Measurements from ENCODE around the gene MOB3C. TPM values are rescaled to one million over a fixed set of nuclear protein-coding genes. Genes with fewer than 3 reads are reported as not detected.

The MOB3C gene
- total RNA-seq, 1 donor from 2014 or later = 11.2 TPM

DNA sequence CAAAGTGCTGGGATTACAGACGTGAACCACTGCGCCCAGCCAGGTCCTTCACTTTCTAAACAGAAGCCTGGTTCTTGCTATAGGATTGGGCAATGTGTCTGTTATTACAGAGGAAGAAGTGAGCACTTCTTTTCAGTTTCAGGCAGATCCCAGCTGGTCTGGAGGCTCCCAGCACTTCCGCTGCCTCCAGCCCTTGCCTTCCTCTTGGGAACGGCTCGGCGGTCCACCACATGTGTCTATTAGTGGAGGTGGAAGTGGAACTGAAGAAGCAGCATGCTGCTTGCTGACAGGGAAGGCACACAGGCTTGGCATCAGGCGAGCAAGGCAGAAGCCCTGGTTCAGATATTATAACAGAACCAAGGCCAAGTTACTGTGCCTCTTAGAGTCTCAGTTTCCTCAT lies 29.5 kb downstream of the MOB3C start:
- peak; percentile 64 for DNase-seq

DNA sequence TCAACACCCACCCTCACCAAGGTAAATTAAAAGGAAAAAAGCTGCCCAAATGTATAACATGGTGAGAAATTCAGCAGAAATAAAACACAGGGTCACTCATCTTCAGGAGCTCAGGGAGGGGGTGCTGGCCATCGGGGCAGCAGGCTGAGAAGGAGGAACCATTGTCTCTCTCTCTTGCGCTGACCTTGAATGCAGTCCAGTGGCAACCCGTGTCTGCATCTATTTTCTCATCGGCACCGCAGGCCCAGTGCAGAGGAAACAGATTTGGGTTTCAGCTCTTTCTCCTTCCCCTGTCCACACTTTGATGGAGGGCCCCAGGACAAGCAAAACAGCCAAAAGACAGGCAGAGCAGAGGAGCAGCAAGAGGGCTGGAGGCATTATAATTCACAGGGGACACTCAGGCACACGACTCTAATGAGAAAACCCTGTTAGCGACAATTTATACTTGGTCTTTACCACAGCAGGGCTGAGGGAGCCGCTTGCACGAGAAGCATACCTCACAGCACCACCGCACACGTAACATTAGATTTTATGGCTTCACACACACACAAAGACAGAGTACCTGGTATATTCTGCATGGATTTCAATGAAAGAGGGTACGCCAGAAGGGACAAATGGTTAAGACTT lies 31.2 kb downstream of the MOB3C start:
- DNase-seq (no peak), ATAC-seq (no peak)
- intact Hi-C loops (cut with micrococcal nuclease) = no loop called here

More for the DNA sequence above, 29.5 kb downstream of the MOB3C start:
- intact Hi-C loops (cut with micrococcal nuclease) = no loop called here
- peak; percentile 83 for ATAC-seq

GRCh38 chr1:46583494-46583893 lies 33.1 kb downstream of the MOB3C start:
- intact Hi-C loops (cut with micrococcal nuclease) = no loop called here
- ATAC-seq = no peak
- no peak for DNase-seq

DNA sequence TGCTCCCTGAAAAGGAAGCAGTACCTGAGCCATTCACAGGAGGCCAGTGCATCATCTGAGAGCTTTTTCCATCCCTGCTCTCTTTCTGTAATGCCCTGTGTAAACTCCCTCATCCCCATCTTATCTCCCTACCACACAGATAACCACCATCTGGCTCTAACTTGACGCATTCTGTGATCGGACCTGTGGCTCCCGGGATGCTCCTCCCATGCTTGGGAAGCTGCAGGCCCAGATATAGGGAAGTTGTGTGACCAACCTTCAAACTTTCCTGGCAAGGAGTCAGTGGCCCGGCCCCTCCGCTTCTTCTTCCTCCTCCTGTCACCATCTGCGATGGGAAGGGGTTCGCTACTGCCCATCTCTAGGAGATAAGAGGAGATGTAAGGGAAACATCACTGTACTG lies 33.6 kb downstream of the MOB3C start:
- intact Hi-C loops (cut with micrococcal nuclease) = no loop called here
- peak; percentile 19 for ATAC-seq

DNA sequence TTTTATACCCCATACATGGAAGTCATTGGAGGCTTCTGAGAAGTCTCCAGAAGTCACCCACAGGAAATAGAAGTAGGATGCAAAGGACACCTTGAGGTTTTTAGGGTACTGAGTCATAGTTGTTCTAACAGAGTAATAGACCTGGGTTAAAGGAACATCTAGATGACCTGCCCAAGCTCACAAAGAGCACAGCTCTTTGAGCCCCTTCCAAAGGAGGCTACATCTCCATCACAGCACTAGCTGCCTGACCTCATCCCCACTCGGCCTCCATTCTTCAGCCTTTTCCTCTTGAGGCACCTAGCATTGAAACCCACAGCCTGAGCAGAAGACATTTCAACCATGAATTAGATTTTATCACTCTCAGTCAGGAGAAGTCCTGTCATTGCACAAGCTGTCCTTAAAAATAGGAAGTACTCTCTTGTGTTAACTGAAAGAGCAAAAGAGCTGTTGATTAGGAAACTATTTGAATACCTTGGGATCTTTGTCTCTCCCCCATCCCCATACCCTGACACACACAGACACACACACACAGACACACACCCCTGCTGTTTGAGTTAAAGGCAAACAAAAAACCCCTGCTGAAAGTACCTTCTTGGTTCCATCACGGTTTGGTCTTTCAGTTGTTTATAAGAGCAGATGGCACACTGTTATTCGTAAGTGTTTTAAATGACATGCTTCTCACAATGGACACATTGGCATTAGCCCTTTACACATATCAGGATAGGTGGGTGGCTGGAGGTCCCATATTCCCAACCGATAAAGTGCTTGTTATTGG lies 34.7 kb downstream of the MOB3C start:
- DNase-seq = no peak
- intact Hi-C loops (cut with micrococcal nuclease) = no loop called here
- ATAC-seq = peak; percentile 30

More for the DNA sequence above, 33.6 kb downstream of the MOB3C start:
- DNase-seq = peak; percentile 44

DNA sequence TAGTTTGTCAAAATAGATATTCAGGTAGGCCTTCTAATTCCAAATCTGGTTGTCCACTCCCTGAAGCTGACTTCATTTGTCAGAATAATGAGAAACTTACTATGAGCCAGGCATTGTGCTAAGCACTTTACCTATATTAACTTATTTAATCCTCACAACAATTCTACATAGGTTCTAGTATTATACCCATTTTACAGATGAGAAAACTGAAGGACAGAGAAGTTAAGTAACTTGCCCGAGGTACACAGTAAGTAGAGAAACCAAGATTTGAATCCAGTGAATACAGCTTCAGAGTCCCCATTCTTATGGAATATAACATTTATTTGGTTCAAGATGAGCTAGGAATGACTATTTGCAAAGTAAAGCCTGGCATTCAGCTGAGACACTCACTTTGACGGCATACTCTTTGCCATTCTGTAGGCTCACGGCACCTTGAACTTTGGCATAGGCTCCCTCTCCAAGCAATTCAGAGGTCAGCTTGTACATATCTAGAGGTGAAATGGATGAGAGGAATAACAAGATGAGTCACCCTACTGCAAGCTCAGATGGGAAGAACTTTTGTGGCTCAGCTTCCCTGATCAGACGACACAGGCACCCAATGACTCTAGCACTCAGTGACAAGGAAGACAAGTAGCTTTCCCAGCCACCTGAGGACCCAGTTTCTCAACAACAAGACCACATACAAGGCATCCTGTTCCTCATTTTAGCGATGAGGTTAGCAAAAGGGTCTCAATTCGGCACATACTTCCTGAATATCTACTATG lies 36.3 kb downstream of the MOB3C start:
- DNase-seq (no peak), ATAC-seq (peak; percentile 32)
- intact Hi-C loops (cut with micrococcal nuclease) = no loop called here

GRCh38 chr1:46577671-46578070 lies 38.9 kb downstream of the MOB3C start:
- intact Hi-C loops (cut with micrococcal nuclease) = no loop called here
- no peak for ATAC-seq
- no peak for DNase-seq

- no peak for ATAC-seq
Measured at GRCh38 chr1:46576596-46576995, 40.0 kb downstream of the MOB3C start.

DNA sequence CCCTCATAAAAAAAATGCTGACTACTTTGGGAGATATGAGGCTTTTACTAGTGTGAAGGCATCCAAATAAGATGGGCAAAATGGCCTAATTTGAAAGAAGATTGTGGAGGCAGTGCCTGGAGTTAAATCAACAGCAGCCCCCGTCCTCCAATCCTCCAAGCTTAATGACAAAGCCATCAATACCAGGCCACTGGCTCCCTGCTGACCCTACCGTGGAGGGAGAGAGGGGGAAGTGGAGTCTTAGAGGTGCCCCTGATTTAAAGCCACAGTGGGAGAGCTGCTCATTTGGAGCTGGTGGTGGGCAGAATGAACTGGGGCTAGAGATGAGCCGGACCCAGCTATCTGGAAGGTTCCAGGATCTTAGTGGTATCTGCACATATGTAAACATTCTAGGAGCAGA lies 40.8 kb downstream of the MOB3C start:
- ATAC-seq (no peak), DNase-seq (no peak)
- intact Hi-C loops (cut with micrococcal nuclease) = no loop called here

More at GRCh38 chr1:46576596-46576995, 40.0 kb downstream of the MOB3C start:
- intact Hi-C loops (cut with micrococcal nuclease) = no loop called here
- DNase-seq = no peak

DNA sequence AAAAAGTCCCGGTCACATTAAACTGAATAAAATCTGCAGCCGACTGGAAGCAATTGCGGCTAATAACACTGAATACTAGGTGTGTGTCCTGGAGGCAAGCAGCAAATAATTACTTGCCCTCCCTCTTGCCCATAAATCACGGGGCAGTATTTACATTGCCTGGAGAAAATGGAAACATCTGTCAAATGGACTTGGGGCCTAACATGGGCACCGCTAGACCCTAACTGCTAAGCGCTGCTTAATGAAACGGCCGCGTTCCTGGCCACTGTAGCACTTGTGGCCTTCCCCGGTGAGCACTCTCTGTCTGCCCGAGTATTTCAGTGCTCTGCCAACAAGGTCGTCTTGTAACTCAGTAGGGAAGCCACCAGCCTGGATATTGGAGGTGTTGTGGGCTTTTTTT lies 41.3 kb downstream of the MOB3C start:
- no peak for ATAC-seq
- intact Hi-C loops (cut with micrococcal nuclease) = no loop called here

GRCh38 chr1:46571691-46572225 lies 44.9 kb downstream of the MOB3C start:
- ATAC-seq (no peak), DNase-seq (no peak)
- intact Hi-C loops (cut with micrococcal nuclease) = no loop called here

More for the DNA sequence above, 41.3 kb downstream of the MOB3C start:
- DNase-seq = no peak

DNA sequence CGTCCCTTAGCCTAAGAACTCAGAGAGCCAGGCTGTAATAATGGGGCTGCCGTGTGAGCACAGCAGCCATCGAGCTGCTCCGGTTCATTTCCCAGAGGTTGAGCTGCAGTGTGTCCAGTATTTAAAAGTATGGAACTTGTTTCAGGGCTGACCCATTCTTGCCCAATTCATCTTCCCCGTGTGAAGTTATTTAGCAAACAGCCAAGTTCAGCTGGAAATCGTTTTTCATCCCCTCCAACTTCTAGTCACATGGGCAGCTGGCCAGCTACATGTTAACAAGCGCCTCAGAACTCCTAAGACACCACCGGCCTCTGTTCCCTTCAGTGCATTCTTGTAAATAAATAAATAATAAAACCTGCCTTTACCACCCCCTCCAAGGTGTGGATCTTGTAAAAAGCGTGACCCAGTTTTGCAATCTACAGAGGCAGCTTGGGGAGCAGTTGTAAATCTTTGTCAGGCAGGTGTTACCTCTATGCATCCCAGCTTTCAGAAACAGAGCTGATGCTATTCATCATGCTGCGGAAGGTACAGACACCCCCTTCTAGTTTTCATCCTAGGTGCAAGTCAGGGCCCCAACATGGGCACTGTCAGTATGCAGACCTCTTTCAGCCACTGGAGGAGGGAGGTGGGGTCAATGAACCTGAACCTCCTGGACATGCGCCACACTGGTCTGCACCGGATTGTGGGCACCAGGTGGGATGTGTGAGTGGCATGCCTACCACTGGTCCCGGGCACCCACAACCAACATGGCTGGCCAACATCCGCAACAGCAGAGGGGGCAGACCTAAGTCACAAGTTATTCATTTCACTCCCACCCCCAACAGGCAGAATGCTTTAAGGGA lies 46.5 kb downstream of the MOB3C start:
- intact Hi-C loops (cut with micrococcal nuclease) = no loop called here
- ATAC-seq (no peak), DNase-seq (no peak)

DNA sequence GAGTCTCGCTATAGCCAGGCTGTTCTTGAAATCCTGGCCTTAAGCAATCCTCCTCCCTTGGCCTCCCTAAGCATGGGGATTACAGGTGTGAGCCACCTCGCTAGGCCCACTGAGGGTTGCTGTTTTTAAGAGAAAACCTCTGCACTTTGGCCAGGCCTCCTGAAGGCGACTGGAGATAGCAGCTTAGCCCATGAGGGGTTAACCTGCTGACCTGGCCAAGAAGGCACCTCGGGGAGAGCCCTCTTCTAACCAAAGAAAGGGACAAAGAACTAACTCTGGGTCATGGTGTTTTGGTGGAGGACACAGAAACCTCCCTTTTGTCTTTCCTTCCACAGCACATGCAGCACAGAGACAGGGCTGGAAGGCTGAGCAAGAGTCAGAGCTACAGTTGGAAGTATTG lies 47.5 kb downstream of the MOB3C start:
- DNase-seq (no peak), ATAC-seq (no peak)
- intact Hi-C loops (cut with micrococcal nuclease) = no loop called here

GRCh38 chr1:46568461-46568891 lies 48.1 kb downstream of the MOB3C start:
- DNase-seq (no peak), ATAC-seq (no peak)
- intact Hi-C loops (cut with micrococcal nuclease) = no loop called here

DNA sequence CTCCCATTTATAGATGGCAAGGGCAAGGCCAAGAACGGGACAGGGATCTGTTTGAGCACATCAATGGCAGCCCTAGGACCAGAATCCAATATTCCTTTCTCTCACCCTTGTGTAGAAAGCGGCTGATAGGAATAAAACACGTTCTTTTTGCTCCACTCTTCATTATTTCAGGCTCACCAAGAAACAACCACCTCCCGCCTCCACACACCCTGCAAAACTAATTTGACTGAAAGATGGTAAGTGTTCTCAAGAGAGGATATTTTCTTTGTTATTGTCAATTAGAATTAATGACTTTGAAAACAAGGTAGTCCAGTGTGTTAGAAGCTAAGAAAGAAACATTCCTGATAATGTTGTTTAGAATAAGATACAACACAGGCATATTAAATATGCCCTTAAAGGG lies 53.3 kb downstream of the MOB3C start:
- intact Hi-C loops (cut with micrococcal nuclease) = no loop called here
- DNase-seq (no peak), ATAC-seq (no peak)

GRCh38 chr1:46562498-46562897 lies 54.1 kb downstream of the MOB3C start:
- intact Hi-C loops (cut with micrococcal nuclease) = no loop called here
- no peak for DNase-seq
- ATAC-seq = no peak

- intact Hi-C loops (cut with micrococcal nuclease) = no loop called here
- DNase-seq (no peak), ATAC-seq (no peak)
Measured at GRCh38 chr1:46558966-46559365, 57.6 kb downstream of the MOB3C start.

GRCh38 chr1:46558141-46558963 lies 58.3 kb downstream of the MOB3C start:
- no peak for ATAC-seq

More at GRCh38 chr1:46558141-46558963, 58.3 kb downstream of the MOB3C start:
- no peak for DNase-seq
- intact Hi-C loops (cut with micrococcal nuclease) = no loop called here
